ENCODE data around the gene SEMA3F. TPM values are rescaled to one million over a fixed set of nuclear protein-coding genes. Genes with fewer than 3 reads are reported as not detected.

The SEMA3F gene
- total RNA-seq, result 42.6 and 106 TPM in 2 replicates

GRCh38 chr3:50154840-50155490 is at the start of gene SEMA3F:
SEMA3F (plus strand) TSS chr3:50155324; CDS start chr3:50159623, 4,299 bp downstream.

GRCh38 chr3:50190936-50191660 is 36.0 kb downstream of the SEMA3F start, which contains the start of gene GNAT1:
GNAT1 (plus strand) TSS chr3:50191610; CDS start chr3:50191726, 116 bp downstream.

GRCh38 chr3:50204804-50205412 is 49.8 kb downstream of the SEMA3F start, which contains the start of gene SLC38A3:
SLC38A3 (plus strand) TSS chr3:50205271; CDS start chr3:50214200, 8,929 bp downstream.

GRCh38 chr3:50235716-50236483 is 80.8 kb downstream of the SEMA3F start, which contains the start of gene GNAI2:
GNAI2 (plus strand) TSS chr3:50236204; CDS start chr3:50236336, 132 bp downstream.

Other genes with a start within 250 kb of the SEMA3F start
- gene MON1A, start 225.5 kb upstream of the SEMA3F start, total RNA-seq, result 14.3 and 20.5 TPM in 2 replicates
- 38.3 and 50.2 TPM in 2 replicates for gene RBM6, start 215.2 kb upstream of the SEMA3F start, total RNA-seq
- 93.9 and 114 TPM in 2 replicates for gene RBM5, start 66.4 kb upstream of the SEMA3F start, total RNA-seq
- gene GNAT1, start 36.3 kb downstream of the SEMA3F start, total RNA-seq, result not detected in 2 replicates
- under 0.01 TPM in 1 of 2 replicates, not detected in the other for gene SLC38A3, start 49.9 kb downstream of the SEMA3F start, total RNA-seq
- 319 and 452 TPM in 2 replicates for gene GNAI2, start 80.9 kb downstream of the SEMA3F start, total RNA-seq
- 0.65 and 1.4 TPM in 2 replicates for gene SEMA3B, start 113.8 kb downstream of the SEMA3F start, total RNA-seq
- not detected in 2 replicates for gene LSMEM2, start 123.8 kb downstream of the SEMA3F start, total RNA-seq
- gene IFRD2, start 137.1 kb downstream of the SEMA3F start, total RNA-seq, result 107 and 139 TPM in 2 replicates
- 5.2 and 6.2 TPM in 2 replicates for gene HYAL3, start 144.1 kb downstream of the SEMA3F start, total RNA-seq
- gene NAA80, start 144.1 kb downstream of the SEMA3F start, total RNA-seq, result 1.7 and 2.6 TPM in 2 replicates
- gene HYAL1, start 148.2 kb downstream of the SEMA3F start, total RNA-seq, result 0.65 and 1.4 TPM in 2 replicates
- 382 and 404 TPM in 2 replicates for gene HYAL2, start 167.4 kb downstream of the SEMA3F start, total RNA-seq
- 23.1 and 36.0 TPM in 2 replicates for gene TUSC2, start 172.9 kb downstream of the SEMA3F start, total RNA-seq
- gene RASSF1, start 185.5 kb downstream of the SEMA3F start, total RNA-seq, result 16.7 and 16.9 TPM in 2 replicates
- 0.15 and 0.32 TPM in 2 replicates for gene ZMYND10, start 190.4 kb downstream of the SEMA3F start, total RNA-seq
- gene NPRL2, start 195.5 kb downstream of the SEMA3F start, total RNA-seq, result 18.7 and 20.8 TPM in 2 replicates
- gene CYB561D2, start 195.5 kb downstream of the SEMA3F start, total RNA-seq, result 26.6 and 29.2 TPM in 2 replicates
- 33.6 and 41.6 TPM in 2 replicates for gene TMEM115, start 204.2 kb downstream of the SEMA3F start, total RNA-seq